ENCODE results near the gene RING1.

The RING1 gene

DNA sequence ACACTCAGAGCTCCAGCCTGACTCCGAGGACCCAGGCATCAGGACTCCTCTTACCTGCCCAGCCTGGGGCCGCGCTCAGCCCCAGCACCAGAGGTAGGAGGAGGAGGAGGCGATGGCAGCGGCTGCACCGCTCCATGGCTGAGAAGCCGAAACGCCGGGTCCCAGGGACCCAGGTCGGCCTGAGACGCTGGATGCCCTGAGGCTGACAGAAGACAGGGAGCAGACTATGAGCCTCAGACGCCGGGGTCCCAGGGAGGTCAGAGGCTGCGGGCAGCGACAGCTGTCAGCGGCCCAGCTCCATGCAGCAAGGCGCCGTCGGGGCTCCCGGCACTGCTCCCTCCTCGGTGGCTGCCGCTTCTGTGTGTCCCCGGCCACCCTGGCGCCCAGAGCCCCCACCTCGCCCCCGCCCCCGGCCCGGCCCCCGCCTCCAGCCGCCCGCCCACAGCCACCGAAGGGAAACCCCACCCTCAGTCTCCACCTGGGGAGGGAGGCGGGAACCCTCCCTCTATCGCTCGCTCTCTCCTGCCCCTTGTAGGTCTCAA lies 16.1 kb upstream of the RING1 start, which contains the start of gene COL11A2:
Gene COL11A2, minus strand, starts transcription at position 363 of the 542 bp plus-strand sequence. Its CDS starts 227 bp downstream, at position 136.
- no peak for DNase-seq (ENCODE audit: low read depth in 2 of 2)

DNA sequence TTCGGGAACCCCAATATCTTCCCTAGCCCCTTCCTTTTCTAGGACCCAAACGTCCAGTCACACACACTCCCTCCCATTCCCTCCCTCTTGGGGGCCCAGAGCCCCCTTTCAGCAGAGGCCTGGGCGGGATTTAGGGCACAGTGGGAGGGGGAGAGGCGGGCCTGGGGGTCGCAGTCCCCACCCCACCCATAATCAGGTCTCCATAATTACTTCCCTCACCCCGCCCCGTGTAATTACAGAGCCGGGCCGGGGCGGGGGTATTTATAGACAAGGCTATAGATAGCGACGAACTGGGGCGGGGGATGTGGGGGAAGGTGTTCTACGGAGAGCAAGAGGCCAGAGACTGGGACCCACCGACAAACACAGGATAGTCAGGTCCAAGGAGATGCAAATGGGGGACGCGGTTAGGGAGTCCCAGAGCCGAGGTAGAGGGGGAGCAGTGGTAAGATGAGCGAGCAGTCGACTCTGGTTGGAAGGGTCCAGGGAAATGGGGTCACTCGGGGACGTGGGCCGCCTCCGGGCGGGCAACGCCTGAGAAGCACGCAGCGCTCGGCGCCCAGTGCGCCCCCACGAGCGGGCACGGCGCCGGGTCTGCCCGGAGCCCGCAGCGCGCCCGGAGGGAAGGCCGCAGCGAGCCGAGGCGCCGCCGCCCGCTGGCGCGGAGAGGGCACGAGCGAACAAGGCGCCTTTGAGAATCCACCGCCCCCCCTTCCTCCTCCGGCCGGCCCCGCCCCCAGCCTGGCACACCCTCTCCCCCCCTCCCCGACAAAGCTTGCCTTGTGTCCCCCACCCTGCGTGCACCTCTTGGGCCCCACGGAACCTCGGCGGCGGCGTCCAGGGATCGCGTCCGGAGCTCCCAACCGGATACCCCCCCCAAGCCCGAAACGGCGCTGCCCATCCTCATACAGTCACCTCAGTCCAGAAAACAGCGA lies 15.4 kb upstream of the RING1 start:
- no peak for DNase-seq (ENCODE audit: low read depth in 2 of 2)

DNA sequence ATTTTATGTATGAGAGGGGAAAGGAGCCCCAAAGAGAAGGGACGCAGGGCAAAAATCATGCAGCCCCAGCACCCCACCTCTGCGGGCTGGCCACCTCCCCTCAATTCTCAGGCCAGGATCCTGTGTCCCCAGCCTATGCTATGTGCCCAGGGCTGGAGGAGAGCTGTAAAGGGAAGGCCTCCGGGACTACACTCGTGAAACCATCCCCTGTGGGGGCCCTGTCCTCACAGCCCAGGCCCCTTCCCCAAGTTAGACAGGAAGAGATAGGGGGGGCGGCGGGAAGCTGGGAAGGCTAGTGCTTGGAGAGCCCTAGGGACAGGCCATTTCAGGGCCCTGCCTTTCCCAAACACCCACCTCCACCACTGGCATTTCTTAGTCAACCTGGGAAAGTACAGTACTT lies 14.7 kb upstream of the RING1 start:
- DNase-seq (ENCODE audit: low read depth in 2 of 2), result no peak

DNA sequence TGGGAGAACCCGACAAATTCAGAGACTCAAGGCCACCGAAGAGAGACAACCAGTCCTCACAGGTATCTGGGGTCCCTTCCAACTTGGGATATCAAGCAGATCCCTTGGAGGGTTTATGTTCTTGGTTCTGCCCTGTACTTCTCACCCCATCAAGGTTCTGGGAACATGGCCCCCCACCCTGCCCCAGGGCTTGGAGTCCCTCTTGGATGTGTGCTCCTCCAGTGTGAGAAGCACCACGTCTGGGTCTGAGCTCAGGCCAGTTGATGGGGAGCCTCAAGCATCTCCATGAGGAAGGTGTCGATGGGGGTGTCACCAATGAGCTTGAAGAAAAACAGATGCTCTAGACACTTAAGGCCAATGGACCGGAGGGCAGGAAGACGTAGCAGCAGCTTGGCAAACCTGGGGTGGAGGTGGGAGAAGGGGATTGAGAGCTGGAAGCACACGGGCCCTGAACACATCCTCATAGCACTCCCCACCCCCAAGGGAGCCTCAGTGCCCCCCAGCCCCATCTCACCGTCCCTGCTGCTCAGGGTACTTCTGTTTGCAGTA lies 13.8 kb upstream of the RING1 start:
- no peak for DNase-seq (ENCODE audit: low read depth in 2 of 2)

DNA sequence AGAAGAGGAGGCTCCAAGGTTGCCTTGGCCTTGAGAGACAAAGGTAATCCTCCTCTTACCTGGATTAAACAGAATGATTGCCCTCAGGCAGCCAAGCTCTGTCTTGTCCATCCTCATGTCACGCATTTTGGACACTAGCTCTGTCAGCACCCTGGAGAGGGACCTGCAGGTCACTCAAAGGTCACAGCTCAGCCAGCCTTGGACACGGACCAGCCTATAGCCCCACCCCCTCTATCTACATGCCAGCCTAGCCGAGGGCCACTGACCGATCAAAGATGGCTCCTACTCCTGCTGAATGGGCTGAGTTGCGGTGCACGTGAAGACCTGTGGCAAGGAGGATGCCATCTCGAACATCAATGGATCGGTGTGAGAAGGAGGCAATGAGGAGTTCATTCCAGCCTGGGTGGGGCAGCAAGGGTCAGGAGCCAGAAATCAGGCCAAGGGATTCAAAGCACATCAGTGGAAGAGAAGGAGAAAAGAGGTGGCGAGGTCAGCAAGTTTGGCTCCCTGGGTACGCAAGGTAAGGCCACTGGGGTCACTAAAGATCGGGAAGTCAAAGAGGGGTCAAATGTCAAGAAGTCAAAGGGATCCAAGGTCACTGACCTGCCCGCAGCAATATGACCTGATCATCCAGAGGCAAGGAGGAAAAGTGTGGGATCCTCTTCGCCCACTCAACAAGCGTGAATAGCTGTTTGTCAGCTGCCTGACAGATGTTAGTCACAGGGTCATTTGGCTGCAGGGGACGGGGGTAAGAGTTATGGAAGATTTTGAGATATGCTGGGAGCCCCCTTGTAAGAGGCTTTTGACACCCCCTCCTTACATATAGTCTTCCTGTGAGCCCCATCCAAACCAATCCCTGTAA lies 12.8 kb upstream of the RING1 start:
- no peak for DNase-seq (ENCODE audit: low read depth in 2 of 2)

DNA sequence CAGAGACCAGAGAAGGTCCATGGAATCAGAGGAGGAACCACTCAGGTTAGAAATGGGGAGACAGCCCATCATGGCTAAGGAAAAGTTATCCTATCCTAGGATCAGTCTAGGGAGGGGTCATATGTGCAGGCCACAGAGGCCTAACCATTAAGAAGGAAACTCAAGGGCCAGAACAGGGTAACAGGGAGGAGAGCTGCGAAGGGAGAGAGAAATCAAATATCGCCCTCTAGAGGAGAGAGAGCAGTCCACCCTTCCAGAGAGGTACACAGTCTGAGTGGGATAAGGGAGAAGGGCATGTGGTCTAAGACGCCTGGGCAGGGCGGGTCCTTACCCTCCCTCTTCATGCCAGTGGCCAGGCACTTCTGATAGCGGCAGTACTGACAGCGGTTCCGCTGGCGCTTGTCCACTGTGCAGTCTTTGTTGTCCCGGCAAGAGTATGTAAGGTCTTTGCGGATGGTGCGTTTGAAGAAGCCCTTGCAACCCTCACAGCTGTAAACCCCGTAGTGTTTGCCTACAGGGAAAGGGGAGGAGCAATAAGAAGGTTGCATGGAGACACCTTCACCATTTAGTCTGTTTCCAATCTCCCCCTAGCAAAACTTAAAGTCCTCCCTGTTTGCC lies 10.8 kb upstream of the RING1 start:
- DNase-seq (ENCODE audit: low read depth in 2 of 2), result no peak

DNA sequence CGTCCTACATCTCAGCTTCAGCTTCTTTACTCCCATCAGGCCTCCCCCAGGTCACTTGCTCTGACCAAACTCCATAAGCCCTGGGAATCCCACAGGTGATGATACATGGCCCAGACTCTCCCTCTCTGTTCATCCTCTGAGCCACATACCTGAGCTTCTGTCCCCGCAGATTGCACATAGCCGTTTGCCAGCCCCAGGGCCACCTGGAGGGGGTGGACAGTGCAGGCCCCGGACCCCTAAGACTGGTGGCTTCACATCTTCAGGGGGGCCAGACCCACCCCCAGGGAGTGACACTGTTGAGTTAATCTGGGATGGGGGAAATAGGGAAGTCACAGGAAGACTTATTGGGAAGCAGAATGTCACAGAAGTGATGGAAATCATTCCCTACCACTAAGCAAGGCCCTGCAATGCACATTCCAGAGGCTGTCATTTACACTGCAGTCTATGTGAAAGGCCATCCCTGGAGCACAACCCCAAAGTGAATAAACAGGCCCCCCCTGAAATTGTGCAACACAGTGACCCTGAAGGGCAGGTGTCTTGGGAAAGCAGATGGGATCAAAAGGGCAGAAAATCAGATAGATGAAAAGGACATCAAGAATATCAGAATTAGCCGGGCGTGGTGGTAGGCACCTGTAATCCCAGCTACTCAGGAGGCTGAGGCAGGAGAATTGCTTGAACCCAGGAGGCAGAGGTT lies 10.0 kb upstream of the RING1 start:
- DNase-seq (ENCODE audit: low read depth in 2 of 2), result no peak

DNA sequence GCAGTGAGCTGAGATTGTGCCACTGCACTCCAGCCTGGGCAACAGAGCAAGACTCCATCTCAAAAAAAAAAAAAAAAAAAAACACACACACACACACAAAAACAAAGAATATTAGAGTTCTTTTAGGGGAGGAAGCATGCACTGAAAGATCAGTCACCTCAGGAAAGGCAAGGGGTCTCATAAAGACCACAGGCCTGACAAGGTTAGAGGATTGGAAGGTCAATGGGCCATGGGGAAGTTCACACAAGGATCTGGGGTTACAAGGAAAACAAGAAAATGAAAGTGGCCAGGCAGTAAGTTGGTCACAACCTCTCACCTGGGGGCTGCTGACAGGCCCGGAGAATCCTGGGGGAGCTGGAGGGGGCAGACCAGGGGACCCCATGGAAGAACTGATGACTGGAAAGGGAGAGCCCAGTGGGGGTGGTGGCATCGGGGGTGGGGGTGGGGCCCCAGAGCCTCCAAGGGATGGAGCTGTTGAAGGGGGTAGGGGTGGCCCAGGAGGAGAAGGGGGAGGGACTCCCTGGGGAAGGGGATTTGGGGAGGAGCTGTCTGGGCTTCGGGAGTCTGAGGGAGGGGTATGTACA lies 9.4 kb upstream of the RING1 start:
- no peak for DNase-seq (ENCODE audit: low read depth in 2 of 2)

DNA sequence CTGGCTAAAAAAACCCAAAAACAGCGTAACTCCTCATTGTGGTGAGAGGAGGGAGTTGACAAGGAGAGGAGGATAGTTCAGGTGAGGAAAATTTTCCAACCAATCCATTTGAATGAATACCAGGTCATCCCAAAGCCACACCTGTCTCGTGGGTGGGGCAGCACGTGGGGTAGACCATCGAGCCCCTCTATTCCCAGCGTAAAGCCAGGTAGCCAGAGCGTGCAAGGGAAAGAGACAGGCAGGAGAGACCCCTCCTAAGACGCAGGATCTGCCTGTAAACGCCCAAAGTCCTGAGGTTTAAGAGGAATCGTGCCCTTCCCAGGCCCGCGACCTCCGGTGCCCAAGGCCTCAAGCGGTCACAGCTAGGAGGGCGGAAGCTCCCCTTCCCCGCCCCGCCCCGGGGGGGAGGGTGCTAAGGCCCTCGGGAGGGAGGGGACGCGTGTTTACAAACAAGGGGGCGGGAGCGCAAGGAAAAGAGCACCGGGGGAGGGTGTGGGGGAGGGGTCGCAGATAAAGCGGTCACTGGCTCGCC lies 8.5 kb upstream of the RING1 start:
- peak; percentile 38 to 68 for DNase-seq (ENCODE audit: low read depth in 2 of 2)

DNA sequence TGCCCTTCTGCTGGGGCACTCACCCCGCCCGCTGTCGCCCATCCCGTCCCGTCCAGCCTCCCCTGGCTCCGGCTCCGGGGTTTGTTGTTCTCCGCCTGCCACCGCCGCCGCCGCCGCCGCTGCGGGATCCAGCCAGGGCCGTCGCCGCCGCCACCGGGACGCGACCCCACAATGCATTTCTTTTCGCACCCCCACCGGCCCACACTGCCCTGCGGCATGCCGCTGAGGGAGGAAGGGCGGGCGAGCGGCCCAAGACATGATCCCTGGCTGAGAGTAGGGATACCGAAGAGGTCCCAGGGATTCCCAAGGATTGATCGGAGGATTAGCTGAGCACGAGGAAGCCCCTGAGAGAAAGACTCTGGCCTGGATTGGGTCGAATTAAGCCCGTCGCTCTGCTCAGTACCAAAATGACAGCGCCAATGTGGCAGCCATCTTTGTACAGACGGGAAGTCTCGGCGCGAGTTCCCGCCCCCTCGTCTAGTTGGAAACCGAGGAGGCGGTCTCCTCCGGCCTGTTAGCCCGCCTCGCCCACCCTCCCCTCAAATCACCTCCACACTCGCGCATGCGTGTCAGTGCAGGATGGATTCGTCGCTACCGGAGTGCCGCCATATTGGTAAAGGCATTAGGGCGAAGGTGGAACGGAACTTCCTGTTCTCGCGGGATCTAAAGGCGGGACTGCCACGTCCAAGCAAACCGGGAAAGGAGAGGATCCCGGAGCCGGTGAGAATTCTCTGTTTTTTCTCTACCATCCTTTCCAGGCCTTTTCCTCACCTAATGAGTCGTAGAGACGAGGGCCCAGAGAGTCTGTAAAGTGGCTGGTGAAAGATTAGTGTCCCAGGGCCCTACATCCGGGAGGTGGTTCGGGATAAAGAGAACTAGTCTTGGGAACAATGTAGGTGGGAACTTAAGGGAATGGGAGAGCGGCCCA lies 7.8 kb upstream of the RING1 start, which contains the start of the genes RXRB and SLC39A7:
Gene RXRB, minus strand, starts transcription at position 447 of the 928 bp plus-strand sequence. Its CDS starts 189 bp downstream, at position 258.
Gene SLC39A7, plus strand, starts transcription at position 649 of the 928 bp plus-strand sequence. CDS start 379 bp downstream, outside the sequence.
- peak; percentile 99 to 100 for DNase-seq (ENCODE audit: low read depth in 2 of 2)

DNA sequence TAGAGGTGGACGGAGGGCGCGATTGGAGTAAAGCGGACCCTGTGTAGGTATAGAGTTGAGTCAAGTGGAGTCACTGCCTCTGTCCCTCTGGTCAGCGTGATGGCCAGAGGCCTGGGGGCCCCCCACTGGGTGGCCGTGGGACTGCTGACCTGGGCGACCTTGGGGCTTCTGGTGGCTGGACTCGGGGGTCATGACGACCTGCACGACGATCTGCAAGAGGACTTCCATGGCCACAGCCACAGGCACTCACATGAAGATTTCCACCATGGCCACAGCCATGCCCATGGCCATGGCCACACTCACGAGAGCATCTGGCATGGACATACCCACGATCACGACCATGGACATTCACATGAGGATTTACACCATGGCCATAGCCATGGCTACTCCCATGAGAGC lies 7.2 kb upstream of the RING1 start:
- no peak for DNase-seq (ENCODE audit: low read depth in 2 of 2)

DNA sequence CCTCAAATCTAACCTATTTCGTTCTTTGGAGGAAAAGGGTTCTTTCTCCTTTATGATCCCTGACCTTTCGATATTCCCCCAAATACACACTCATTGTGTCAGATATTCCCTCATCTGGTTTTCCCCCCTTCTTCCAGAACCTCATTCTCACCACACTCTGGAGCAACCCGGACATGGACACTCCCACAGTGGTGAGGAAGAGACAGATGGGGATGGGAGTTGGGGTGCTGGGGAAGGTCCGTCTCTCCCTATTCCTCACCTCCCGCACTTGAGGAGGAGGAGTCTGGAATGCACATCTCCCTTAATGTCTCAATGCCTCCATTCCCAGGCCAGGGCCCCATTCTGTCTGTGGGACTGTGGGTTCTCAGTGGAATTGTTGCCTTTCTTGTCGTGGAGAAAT lies 6.4 kb upstream of the RING1 start:
- no peak for DNase-seq (ENCODE audit: low read depth in 2 of 2)

DNA sequence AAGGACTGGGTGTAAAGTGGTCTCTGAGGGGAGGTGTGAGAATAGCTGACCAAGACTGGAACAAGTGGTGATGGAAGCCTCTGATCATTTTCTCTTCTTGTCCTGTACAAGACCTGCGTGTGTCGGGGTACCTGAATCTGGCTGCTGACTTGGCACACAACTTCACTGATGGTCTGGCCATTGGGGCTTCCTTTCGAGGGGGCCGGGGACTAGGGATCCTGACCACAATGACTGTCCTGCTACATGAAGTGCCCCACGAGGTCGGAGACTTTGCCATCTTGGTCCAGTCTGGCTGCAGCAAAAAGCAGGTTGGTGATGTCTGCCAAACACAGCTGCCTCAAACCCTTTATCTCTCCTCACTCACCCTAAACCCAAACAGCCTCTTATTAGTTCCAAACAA lies 5.5 kb upstream of the RING1 start:
- DNase-seq (ENCODE audit: low read depth in 2 of 2), result no peak

DNA sequence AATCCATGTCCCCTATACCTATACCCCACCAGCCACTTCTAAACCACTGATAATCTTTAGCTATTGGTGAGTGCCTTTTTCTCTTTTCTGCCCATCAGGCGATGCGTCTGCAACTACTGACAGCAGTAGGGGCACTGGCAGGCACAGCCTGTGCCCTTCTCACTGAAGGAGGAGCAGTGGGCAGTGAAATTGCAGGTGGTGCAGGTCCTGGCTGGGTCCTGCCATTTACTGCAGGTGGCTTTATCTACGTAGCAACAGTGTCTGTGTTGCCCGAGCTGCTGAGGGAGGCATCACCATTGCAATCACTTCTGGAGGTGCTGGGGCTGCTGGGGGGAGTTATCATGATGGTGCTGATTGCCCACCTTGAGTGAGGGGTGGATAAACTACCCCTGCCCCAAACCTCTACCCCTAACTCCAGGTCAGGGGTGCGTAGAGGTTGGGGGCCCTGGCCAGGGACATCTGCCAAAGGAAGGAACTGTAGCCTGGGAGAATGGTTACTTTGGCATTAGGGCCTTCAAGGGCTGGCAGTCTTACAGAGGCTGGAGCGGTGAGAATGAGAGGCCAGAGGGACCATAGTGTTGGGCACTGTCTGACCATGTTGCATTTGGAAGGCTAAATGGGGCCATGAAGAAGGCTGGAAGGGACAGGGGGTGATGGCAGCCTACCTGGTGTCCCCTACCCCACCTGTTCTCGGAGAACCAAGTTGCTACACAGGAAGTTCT lies 4.7 kb upstream of the RING1 start:
- DNase-seq (ENCODE audit: low read depth in 2 of 2), result no peak

DNA sequence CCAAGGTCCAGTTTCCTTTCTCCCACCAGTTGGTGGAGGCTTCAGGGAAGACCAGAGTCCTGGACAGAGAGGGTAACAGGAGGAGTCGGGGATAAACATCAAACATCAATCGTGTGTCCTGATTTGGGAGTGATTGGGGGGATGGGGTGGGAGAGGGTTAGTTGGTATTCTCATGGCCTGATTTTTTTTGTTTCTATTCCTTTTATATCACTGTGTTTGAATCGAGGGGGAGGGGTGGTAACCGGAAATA lies 4.2 kb upstream of the RING1 start:
- DNase-seq (ENCODE audit: low read depth in 2 of 2), result no peak

DNA sequence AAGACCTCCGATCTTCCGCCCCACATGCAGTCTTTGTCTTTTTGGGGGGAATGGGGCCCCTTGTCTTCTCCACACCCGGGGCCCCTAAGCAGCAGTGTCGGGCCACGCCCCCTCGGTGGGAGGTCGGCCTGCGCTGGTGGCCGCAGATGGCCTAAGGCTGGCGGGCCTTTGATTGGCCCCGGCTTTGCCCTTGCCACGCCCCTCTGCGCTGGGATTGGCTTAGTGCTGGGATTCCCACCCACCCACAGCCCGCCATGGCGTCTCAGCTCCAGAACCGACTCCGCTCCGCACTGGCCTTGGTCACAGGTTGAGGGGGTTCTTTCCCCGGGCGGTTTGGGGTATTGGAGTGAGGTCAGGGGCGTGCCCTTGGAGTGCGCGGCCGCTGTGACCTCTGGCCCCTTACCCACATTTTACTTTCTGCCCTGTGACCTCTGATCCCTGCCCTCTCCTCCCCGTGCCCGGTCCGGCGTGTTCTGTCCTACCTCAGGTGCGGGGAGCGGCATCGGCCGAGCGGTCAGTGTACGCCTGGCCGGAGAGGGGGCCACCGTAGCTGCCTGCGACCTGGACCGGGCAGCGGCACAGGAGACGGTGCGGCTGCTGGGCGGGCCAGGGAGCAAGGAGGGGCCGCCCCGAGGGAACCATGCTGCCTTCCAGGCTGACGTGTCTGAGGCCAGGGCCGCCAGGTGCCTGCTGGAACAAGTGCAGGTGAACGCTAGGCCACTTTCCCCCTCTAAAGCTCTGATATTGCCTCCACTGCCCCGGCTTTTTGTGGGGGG lies 3.7 kb upstream of the RING1 start, which contains the start of gene HSD17B8:
Gene HSD17B8, plus strand, starts transcription at position 241 of the 776 bp plus-strand sequence. Its CDS starts 14 bp downstream, at position 255.
- DNase-seq (ENCODE audit: low read depth in 2 of 2), result peak; percentile 83 to 91

DNA sequence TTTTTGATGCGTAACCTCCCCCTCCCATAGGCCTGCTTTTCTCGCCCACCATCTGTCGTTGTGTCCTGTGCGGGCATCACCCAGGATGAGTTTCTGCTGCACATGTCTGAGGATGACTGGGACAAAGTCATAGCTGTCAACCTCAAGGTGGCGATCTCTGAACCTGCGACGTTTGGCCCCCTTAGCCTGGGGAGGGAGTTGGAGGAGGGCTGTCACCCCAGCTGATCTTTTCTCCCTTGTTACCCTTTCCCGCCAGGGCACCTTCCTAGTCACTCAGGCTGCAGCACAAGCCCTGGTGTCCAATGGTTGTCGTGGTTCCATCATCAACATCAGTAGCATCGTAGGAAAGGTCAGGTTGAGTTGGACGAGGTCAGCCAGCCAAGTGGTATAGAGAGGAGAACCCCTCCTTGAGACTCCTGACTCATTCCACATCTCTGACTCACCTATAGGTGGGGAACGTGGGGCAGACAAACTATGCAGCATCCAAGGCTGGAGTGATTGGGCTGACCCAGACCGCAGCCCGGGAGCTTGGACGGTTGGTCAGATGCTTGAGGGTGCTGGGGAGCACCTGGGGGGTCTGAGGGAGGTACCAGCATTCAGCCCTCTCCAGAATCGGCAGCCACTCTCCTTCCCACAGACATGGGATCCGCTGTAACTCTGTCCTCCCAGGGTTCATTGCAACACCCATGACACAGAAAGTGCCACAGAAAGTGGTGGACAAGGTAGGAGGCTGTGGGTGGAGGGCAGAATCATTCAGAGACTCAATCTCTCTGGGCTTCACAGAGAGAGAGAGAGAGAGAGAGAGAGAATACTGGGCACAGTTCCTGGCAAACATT lies 2.9 kb upstream of the RING1 start:
- no peak for DNase-seq (ENCODE audit: low read depth in 2 of 2)
